Putamen (tissue), 1 donor: ENCODE measurements around the gene SCAANT1.

Experiments used
- DNase-seq: peaks from one replicate; pipeline ENCODE4 v3.0.0-alpha.2; 2016; ENCODE audit warnings: low spot score

The SCAANT1 gene

DNA sequence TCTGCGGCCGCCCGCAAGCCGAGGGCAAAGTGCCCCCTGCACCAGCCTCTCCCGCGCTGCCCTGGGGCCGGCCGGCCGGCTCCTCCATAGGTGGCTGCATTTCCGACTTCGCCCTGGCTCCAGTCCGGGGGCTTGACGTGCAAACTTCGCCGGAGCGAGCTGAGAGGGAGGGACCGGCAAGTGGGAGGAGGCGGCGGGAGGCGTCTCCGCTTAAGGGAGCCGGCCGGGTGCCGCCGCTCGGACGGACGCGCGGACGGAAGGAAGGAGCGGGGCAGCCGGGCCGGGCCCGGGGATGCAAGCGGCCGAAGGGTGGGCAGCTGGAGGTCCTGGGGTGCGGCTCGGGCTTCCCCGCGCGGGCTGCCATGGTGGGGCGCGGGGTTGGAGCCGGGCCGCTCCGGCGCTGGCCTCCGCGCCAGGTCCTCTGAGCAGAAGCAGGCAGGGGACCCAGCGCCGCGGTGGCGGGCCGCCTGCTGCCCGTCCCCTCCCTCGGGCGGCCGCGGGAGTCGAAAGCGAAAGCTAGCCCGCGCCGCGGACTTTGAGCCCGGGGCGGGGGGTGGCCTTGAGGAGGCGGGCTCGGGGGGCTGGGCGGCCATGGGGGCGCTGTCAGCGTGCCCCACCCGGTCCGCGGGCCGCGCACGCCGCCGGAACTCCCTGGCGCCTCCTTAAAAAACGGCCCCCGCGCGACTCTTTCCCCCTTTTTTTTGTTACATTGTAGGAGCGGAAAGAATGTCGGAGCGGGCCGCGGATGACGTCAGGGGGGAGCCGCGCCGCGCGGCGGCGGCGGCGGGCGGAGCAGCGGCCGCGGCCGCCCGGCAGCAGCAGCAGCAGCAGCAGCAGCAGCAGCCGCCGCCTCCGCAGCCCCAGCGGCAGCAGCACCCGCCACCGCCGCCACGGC, at the start of gene SCAANT1:
SCAANT1 (minus strand) TSS at position 511 of the 895 bp plus-strand sequence.
- peak; percentile 86 for DNase-seq

DNA sequence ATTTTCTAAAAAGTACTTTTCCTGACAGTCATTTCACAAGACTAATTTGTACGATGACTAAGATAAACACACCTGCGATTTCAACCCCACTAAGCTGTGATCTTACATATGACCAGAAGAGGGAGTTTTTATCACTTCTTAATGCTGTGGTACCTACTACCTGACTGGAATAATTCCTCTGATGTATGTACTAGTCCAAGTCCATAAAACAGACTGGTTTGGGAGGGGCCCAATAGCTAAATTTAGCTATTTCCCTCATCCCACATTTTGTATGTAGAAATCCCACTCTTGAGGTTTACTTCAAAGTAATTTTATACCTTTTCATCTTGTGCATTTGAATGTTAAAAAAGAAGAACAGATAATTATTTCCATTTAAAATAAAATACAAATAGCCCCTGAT, 49.7 kb upstream of the SCAANT1 start:
- DNase-seq = peak; percentile 37

DNA sequence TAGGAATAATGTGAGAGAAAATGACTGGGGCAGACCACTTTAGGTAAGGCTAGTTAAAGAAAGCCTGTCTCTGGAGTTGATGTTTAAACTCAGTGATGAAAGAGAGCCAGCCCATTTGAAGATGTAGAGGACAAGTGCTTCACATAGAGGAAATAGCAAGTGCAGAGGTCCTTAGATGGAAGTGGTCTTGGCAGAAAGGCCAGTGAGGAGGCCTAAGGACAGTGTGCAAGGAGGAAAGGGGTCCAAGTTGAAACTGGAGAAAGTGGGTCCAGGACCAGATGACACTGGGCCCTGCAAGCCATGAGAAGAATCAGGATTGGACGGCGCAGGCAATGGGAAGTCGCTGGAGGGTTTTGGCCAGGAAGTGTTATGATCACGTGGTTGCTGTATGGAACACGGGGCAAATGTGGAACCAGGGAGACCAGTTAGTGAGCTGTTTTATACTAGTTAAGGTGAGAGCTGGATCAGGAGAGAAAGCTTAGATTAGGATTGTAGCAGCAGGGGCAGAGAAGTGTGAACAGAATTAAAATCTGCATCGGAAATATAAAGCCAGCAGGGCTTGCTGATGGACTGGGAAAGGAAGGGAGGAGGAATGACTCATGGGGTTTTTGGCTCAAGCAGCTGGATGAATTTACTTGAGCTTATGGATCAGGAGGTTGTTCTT, 48.0 kb upstream of the SCAANT1 start:
- DNase-seq = no peak

DNA sequence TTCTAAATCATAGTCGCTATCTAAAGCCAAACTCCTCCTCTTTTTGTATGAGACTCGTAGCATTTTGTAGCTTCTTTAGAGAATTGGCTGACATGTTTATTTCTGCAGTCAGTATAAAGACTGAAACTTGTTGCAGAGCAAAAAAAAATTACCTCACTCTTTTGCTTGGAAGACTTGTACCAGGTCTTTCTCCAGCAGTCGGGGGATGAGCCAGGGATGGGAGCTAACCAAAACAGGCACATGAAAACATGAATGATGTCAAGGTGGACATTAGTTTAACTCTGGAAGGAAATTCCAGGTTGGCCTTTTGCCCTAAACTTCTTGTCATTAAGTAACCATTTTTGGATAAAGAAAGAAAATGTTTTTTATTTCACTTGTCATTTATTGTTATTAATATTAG, 47.0 kb upstream of the SCAANT1 start:
- no peak for DNase-seq

GRCh38 chr3:63955830-63956545, 43.8 kb upstream of the SCAANT1 start:
- DNase-seq = no peak

DNA sequence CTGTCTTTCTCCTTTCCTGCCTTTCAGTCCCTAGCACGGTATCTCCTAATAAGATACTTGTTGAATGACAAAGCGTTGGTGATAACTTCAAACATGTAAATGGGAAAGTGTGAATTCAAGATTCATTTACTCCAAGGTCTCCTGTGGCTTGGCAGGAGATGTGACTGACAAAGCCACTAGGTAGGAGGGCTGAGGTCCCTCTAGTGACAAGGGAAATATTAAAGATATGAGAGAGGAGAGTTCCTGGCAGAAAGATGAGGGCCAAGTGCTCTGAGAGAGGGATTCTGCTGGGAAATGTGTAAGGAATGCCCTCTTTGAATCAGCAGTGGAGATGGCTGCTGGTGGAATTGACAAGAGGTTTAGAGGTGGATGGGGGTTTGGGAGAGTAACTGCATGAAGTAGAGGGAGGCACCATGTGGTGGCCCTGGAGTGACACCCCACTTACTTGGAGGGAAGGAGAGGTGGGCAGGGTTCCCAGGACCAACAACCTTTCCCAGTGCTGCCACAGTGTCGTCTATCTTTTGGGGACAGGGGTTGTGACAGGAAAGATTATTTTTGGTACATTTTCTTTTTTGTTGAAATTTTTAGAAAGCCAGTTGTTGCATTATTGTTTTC, 43.0 kb upstream of the SCAANT1 start:
- DNase-seq = no peak

- DNase-seq = no peak
These were observed 42.0 kb upstream of the SCAANT1 start for GRCh38 chr3:63954182-63954581.

- DNase-seq = no peak
These were observed 40.0 kb upstream of the SCAANT1 start for GRCh38 chr3:63952248-63952594.

DNA sequence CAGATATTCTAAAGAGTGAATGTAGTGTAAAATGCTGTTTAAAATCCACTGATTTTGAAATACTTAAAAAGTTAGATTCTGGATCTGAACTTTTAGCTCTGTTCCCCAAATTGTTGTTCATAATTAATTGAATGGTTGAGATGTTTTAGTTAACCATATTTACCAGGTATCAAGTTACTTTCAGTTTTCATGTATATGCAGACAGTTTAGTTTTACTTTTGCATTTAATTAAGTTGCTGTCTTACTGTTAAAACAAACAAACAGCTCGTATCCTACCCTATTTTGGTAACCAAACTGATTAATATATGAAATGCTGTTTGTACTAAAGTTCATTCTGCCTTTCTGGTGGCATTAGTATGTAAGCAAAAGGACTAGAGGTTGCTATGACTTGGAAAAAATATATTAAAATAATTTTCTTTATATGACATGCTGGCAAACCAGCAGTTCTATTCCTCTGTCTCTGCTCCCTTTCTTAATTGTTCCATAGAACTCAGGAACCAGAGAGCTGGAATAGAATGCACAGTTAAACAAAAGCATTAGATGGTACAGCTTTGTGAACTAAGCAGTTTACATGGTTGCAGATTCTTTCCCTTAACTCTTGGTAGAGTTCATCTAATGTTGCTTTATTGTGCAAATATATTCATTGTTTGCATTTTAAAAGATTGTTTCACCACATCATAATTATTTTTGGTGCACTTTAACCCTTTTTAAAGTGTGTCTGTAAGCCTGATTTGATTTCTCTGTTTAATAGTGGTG, 39.5 kb upstream of the SCAANT1 start:
- DNase-seq = no peak

DNA sequence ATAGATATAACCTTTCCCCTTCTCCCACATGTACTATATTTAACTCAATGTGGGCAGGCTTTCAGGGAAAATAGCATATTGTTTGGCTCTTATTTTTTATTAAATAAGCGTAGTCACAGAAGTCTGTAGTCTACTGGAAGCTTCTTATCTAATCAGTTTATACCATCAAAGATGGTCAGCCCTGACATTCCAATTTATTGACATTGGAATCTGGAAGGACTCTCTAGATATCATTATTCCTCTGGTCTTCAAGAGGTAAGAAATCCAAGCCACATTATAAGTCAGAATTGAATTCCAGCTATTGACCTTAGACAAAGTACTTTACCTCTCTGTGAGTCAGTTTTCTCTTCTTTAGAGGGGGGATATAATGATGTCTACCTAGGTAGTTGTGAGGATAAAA, 38.5 kb upstream of the SCAANT1 start:
- DNase-seq = no peak

- no peak for DNase-seq
These were observed 36.8 kb upstream of the SCAANT1 start for GRCh38 chr3:63949005-63949404.

DNA sequence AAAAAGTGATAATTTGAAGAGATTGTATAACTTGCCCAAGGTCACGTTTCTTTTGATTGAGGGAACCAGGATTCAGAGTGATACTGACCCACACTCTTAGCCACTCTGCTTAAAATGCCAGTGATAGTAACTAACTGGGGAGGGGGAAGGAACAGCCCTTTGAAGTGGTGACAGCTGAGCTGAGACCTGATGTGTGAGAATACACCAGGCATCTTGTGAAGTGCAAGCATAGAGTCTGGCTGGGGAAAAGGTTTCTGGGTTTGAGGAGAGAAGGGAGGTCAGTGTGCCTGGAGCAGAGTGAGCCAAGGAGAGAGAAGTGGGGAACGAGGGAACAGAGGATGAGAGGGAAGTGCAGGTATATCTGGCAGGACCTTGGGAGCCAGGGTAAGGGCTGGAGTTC, 35.4 kb upstream of the SCAANT1 start:
- DNase-seq = no peak

- no peak for DNase-seq
These were observed 34.6 kb upstream of the SCAANT1 start for GRCh38 chr3:63946753-63947152.

GRCh38 chr3:63945558-63946096, 33.4 kb upstream of the SCAANT1 start:
- no peak for DNase-seq

DNA sequence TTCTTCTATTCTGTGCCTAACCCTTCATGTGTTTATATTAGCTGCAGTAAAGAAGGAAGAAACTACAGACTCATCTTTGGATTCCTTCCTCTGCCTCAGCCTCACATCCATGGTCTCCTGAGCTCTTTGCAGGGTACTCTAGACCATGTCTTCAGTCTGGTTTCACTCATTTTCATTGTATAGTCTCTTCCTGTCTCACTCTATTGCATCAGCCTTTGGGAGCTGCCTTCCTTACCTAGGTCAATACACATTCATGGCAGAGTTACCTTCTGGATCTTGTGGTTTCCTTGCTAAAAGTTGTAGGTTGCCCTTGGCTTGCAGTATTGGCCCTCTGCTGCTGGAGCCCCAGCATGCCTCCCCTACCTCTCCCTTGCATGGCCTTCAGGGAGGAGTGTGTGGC, 31.5 kb upstream of the SCAANT1 start:
- no peak for DNase-seq

- no peak for DNase-seq
These were observed 30.3 kb upstream of the SCAANT1 start for GRCh38 chr3:63942528-63942927.

DNA sequence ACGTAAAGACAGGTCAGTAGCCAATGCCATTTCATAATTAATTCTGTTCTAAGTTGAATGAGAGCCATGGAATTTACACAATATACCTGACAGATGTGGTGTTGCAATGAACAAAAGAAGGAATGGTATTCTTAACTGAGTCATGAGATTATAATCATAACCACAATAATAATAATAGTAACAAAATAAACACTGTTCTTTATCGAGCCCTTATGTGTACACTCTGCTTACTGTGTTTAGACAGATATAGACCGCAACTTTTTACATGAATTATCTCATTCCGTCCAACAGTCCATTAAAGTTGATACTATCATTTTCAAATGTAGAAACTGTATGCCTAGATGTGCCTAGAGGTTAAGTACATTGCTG, 28.2 kb upstream of the SCAANT1 start:
- DNase-seq = no peak

- DNase-seq = no peak
These were observed 25.8 kb upstream of the SCAANT1 start for GRCh38 chr3:63937661-63938651.

GRCh38 chr3:63936925-63937324, 24.7 kb upstream of the SCAANT1 start:
- DNase-seq = no peak
